Effector memory CD4-positive, alpha-beta T cell (primary cell): ENCODE results near the gene SMYD3.

Experiments
- DNase-seq, 3 donors: peaks; one replicate each; pipeline ENCODE4 v3.0.0-alpha.2; 2020
- H3K27ac ChIP-seq: 2 replicates; pipeline ENCODE4 v1.7.0; 2013; ENCODE audit warnings: mild to moderate bottlenecking, low read length, moderate library complexity; ENCODE audit not compliant: insufficient read depth, poor library complexity, severe bottlenecking
- H3K27me3 ChIP-seq: replicated peaks from 2 replicates; pipeline ENCODE4 v1.7.0; 2013; ENCODE audit warnings: mild to moderate bottlenecking, low read length; ENCODE audit not compliant: insufficient read depth, control insufficient read depth, poor library complexity, severe bottlenecking
- H3K36me3 ChIP-seq: 2 replicates; pipeline ENCODE4 v1.7.0; 2013; ENCODE audit warnings: mild to moderate bottlenecking, low read length, moderate library complexity; ENCODE audit not compliant: control insufficient read depth, insufficient read depth
- H3K4me1 ChIP-seq: 2 replicates; pipeline ENCODE4 v1.7.0; 2013; ENCODE audit warnings: low read length, mild to moderate bottlenecking; ENCODE audit not compliant: control insufficient read depth, insufficient read depth, poor library complexity, severe bottlenecking
- H3K4me3 ChIP-seq: 2 replicates; pipeline ENCODE4 v1.7.0; 2013; ENCODE audit warnings: low read length, low read depth, mild to moderate bottlenecking; ENCODE audit not compliant: insufficient read depth, poor library complexity, severe bottlenecking
- H3K9me3 ChIP-seq: 2 replicates; pipeline ENCODE4 v1.7.0; 2013; ENCODE audit warnings: mild to moderate bottlenecking, low read length, moderate library complexity; ENCODE audit not compliant: control insufficient read depth

The SMYD3 gene

DNA sequence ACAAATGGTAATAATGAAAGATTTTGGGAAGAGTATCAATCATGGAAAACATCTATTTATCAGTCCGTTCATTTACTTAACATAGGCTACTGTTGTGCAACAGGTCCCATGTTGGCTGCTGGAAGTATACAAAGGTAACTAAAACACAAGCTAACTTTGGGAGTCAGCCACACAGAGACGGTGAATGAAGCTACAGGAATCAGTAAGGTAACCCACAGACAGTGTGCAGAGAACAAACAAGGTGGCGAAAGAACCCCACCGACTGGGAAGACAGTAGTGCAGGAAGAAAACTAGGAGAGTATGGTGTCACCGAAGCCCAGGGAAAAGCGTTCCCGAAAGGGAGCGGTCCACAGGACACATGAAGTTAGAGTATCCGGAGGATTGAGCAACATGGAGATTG, 342.3 kb downstream of the SMYD3 start:
- no peak for DNase-seq
- no peaks in the 10 kb centered on the region for H3K4me1 ChIP-seq
- no peak overlapping the region for H3K27ac ChIP-seq

DNA sequence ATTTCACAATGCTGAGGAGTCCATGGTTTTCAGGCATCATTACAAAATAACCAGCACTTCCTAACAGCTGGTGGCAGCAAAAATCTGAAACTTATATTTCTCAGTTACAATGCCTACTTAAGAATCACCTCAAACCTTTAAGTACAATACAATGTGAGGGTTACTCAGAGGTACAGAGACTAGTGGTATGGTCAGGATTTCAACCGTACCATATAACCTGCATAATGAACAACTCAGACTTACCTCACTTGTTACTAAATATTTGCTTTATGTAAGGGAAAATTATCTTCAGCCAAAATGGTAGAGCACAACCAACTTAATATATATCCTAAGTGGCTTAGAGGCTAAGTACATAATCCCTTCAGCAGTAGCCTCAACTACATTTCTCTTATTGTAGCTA, 344.5 kb downstream of the SMYD3 start:
- DNase-seq, result no peak
- Histone ChIP-seq H3K4me3 (no peak overlapping the region), H3K4me1 (no peaks in the 10 kb centered on the region), H3K36me3 (no peaks in the 10 kb centered on the region), H3K27me3 (no peaks in the 10 kb centered on the region), H3K27ac (no peak overlapping the region), H3K9me3 (no peaks in the 10 kb centered on the region)

More for the DNA sequence above, 342.3 kb downstream of the SMYD3 start:
- H3K36me3 ChIP-seq, result no peaks in the 10 kb centered on the region
- no peaks in the 10 kb centered on the region for H3K9me3 ChIP-seq
- no peak overlapping the region for H3K4me3 ChIP-seq
- H3K27me3 ChIP-seq, result no peaks in the 10 kb centered on the region

DNA sequence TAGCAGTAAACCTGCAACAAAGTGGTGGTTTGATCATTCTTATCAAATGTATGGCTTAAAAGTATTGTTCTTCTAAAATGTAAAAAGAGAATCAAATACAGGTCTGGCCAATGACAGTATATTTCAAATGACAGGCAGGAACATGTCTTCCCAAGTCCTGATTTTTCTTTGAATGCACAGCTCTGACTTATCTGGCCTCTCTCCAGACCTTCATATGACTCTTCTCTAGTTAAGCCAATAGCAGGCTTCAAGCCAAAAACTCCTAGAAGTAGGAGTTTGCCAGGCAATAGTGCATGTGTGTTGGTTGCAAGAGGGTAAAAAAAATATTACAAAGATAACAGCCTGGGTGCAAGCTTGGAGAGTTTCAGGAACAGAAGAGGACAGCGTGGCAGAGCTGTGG, 345.5 kb downstream of the SMYD3 start:
- Histone ChIP-seq H3K4me3 (no peak overlapping the region), H3K27ac (no peak overlapping the region), H3K4me1 (no peaks in the 10 kb centered on the region), H3K9me3 (no peaks in the 10 kb centered on the region), H3K36me3 (no peaks in the 10 kb centered on the region), H3K27me3 (no peaks in the 10 kb centered on the region)
- DNase-seq, result no peak

GRCh38 chr1:246160905-246161304, 346.2 kb downstream of the SMYD3 start:
- DNase-seq, result no peak
- no peak overlapping the region for H3K27ac ChIP-seq
- no peaks in the 10 kb centered on the region for H3K27me3 ChIP-seq
- no peaks in the 10 kb centered on the region for H3K9me3 ChIP-seq
- no peaks in the 10 kb centered on the region for H3K4me1 ChIP-seq
- no peaks in the 10 kb centered on the region for H3K36me3 ChIP-seq
- no peak overlapping the region for H3K4me3 ChIP-seq

DNA sequence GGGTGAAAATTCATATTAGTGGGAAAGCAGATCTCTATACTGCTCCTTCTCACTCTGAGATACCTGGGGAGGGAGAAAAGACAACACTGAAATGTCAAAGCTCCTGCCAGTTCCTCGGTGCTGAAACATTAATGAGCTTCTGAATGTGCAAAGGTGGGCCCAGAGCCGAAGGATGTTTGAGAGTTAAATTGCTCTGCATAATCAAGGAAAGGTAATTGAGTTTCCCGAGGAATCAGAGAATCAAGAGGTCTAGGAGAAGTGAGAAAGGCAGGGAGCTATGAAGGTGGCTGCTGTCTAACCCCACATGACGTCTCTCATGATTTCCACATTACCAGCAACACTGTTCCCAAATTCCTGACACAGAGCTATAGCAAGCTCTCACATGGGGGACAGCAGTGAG, 346.7 kb downstream of the SMYD3 start:
- no peaks in the 10 kb centered on the region for H3K4me1 ChIP-seq
- no peaks in the 10 kb centered on the region for H3K9me3 ChIP-seq
- no peaks in the 10 kb centered on the region for H3K36me3 ChIP-seq
- DNase-seq, result no peak
- no peaks in the 10 kb centered on the region for H3K27me3 ChIP-seq
- no peak overlapping the region for H3K27ac ChIP-seq
- no peak overlapping the region for H3K4me3 ChIP-seq

DNA sequence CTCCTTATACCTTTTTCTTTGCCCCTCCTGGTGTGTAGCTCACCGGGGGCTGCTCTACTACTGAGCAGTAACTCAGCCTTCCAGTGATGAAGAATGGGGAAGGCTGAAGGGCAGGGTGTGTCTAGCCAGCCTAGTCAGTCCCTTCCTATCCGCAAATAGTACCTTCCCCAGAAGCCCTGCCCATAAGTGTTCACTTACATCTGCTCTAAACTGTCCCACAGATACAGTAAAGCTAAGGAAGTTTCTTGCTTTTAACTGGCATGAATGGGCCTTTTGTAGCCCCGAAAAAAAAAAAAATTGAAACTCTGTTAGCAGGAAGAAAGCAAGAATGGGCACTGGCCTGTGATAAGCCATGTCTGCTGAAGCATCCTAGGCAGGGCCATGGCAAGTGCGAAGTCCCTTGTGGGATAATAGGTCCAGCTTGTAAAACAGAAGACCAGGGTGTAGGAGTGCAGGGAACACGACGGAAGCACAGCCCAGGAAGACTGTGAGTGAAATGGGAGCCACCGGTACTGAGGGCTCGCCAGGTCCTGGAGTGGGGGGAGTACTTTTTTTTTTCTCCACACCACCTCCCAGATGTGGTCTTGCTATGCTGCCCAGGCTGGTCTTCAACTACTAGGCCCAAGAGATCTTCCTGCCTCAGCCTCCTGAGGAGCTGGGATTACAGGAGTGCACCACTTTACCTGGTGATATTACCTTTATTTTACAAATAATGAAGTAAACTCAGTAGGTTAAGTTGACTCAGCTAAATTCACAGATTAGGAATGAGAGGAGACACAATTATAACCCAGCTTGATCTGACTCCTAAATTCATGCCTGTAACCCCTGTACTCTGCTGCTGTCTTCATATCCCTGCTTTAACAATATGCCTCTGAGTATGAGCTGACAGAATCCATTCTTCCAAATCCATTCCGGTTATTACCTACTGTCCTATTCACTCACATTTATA, 347.5 kb downstream of the SMYD3 start:
- no peak for DNase-seq
- H3K9me3 ChIP-seq, result no peaks in the 10 kb centered on the region
- H3K27me3 ChIP-seq, result no peaks in the 10 kb centered on the region
- no peak overlapping the region for H3K27ac ChIP-seq
- H3K4me1 ChIP-seq, result no peaks in the 10 kb centered on the region
- no peak overlapping the region for H3K4me3 ChIP-seq
- no peaks in the 10 kb centered on the region for H3K36me3 ChIP-seq

DNA sequence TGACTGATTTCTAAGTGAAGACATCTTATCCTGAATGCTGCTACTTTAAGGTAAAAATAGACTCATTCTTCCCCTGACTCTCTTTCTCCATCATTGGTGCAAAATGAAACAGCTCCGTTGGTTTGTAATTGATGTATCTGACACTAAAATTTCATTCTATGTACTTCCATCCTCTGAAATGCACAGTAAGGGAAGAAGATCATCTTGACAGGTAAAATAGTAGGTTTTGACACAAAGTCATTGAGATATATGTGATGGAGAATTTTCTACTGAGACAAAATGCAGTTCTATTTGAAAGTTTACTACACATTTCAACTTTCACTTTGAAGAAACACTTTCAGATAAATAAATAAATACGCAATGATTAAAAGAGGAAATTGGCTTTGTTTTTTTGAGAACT, 348.9 kb downstream of the SMYD3 start:
- no peak for DNase-seq
- no peak overlapping the region for H3K27ac ChIP-seq
- no peaks in the 10 kb centered on the region for H3K4me1 ChIP-seq
- H3K27me3 ChIP-seq, result no peaks in the 10 kb centered on the region
- H3K36me3 ChIP-seq, result no peaks in the 10 kb centered on the region
- no peaks in the 10 kb centered on the region for H3K9me3 ChIP-seq
- no peak overlapping the region for H3K4me3 ChIP-seq

- Histone ChIP-seq H3K4me1 (no peaks in the 10 kb centered on the region), H3K27me3 (no peaks in the 10 kb centered on the region), H3K27ac (no peak overlapping the region), H3K4me3 (no peak overlapping the region), H3K36me3 (no peaks in the 10 kb centered on the region), H3K9me3 (no peaks in the 10 kb centered on the region)
- no peak for DNase-seq
These were observed 349.6 kb downstream of the SMYD3 start for GRCh38 chr1:246157516-246157915.

GRCh38 chr1:246156847-246157246, 350.2 kb downstream of the SMYD3 start:
- Histone ChIP-seq H3K4me3 (no peak overlapping the region), H3K4me1 (no peaks in the 10 kb centered on the region), H3K27ac (no peak overlapping the region), H3K36me3 (no peaks in the 10 kb centered on the region), H3K9me3 (no peaks in the 10 kb centered on the region), H3K27me3 (no peaks in the 10 kb centered on the region)
- no peak for DNase-seq

DNA sequence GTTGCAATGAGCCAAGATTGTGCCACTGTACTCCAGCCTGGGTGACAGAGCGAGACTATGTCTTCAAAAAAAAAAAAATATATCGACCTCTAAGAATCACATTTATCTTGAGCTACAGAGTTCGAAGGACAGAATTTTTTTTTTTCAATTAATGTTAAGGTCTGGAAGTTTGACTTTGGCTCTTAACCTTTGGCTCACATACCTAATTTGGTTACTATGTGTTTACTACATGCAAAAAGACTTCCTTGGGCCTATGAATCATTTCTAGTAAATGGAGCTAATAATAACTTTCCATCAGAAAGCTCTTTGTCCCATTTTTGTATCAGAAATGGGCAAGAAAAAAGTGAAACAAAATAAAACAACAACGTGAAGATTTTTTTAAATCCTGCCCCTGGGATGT, 351.2 kb downstream of the SMYD3 start:
- DNase-seq, result no peak
- Histone ChIP-seq H3K4me3 (no peak overlapping the region), H3K27me3 (no peaks in the 10 kb centered on the region), H3K9me3 (no peaks in the 10 kb centered on the region), H3K36me3 (no peaks in the 10 kb centered on the region), H3K27ac (no peak overlapping the region), H3K4me1 (no peaks in the 10 kb centered on the region)
